Vagina (tissue), 2 donors: Measurements from ENCODE around the gene C12orf56. TPM values are rescaled to one million over a fixed set of nuclear protein-coding genes. Genes with fewer than 3 reads are reported as not detected.

Experiments used
- DNase-seq, 2 donors: peaks; one replicate each; pipeline ENCODE4 v3.0.0-alpha.2; 2017; ENCODE audit errors: extremely low spot score in 2 of 2
- H3K27ac ChIP-seq: fragments of 200-600 bp; sonication (generic); one replicate; pipeline ENCODE4 v1.5.1; 2019
- H3K27me3 ChIP-seq: fragments of 200-600 bp; sonication (generic); one replicate; pipeline ENCODE4 v1.5.1; 2019
- H3K36me3 ChIP-seq, 2 donors: fragments of 200-600 bp; sonication (generic); one replicate each; pipeline ENCODE4 v1.5.1; 2017 to 2019
- H3K4me1 ChIP-seq: fragments of 200-600 bp; sonication (generic); one replicate; pipeline ENCODE4 v1.5.1; 2019
- H3K4me3 ChIP-seq, 2 donors: fragments of 200-600 bp; sonication (generic); 1 replicate in 1 of 2; 2 replicates in 1 of 2; pipeline ENCODE4 v1.5.1; 2016 to 2019
- H3K9me3 ChIP-seq: fragments of 200-600 bp; sonication (generic); one replicate; pipeline ENCODE4 v1.5.1; 2019
- POLR2A ChIP-seq, 2 donors: fragments of 450-650 bp; IDR thresholded peaks; one replicate each; pipeline ENCODE4 v1.6.1; 2017; ENCODE audit warnings: antibody characterized with exemption in 2 of 2, mild to moderate bottlenecking in 2 of 2, moderate library complexity in 2 of 2
- POLR2AphosphoS5 ChIP-seq, 2 donors: sonication (generic); formaldehyde crosslinking; IDR thresholded peaks; one replicate each; pipeline ENCODE4 v1.9.0; 2017; ENCODE audit warnings: antibody characterized with exemption in 2 of 2, mild to moderate bottlenecking in 2 of 2, low read depth in 1 of 2; ENCODE audit not compliant: insufficient read depth in 1 of 2
- intact Hi-C: fragments of 100-400 bp; cut with DNase I; formaldehyde crosslinking; loops from one replicate; pipeline ENCODE4 v1.15.1; 2023
- total RNA-seq: library from RNA; depleted of rRNA; stranded (reverse); fragments of >200 nt; gene quantifications from one replicate; pipeline ENCODE4 v1.2.3, GENCODE V29; 2016
- TF ChIP-seq, protein P1 (sequence below), 3 experiments: fragments of 450-650 bp in 2 of 3; fragments of 200-600 bp in 1 of 3; sonication (generic) in 1 of 3; IDR thresholded peaks; one replicate each; pipeline ENCODE4 v1.5.1; 2017 to 2019; ENCODE audit warnings: antibody characterized with exemption in 3 of 3, mild to moderate bottlenecking in 2 of 3, moderate library complexity in 2 of 3

C12orf56 gene
- total RNA-seq, 1 donor from 2014 or later = 7.4 TPM

DNA sequence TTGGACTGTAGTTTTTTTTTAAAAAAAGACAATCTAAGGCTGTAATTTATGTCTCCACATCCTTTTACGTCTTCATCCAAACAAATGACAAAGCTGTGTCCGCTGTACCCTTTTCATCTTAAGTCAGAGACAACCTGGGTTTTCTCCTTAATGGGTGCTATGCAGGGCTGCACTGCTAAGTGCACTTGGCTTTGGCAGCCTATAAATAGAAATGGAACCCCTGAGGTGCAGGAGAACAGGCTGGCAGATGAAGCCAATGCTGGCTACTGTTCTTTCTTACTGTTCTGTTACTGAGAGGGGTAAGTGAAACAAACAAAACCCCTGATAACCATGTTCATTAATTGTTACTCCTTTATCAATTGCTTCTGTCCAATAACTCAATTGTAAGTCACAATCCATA is 121.4 kb downstream of the C12orf56 start:
- Histone ChIP-seq H3K4me3 (no peak overlapping the region), H3K27ac (no peak overlapping the region), H3K36me3 (no peaks in the 10 kb centered on the region), H3K27me3 (no peaks in the 10 kb centered on the region), H3K4me1 (no peaks in the 10 kb centered on the region), H3K9me3 (no peaks in the 10 kb centered on the region)
- TF ChIP-seq, protein P1, sequence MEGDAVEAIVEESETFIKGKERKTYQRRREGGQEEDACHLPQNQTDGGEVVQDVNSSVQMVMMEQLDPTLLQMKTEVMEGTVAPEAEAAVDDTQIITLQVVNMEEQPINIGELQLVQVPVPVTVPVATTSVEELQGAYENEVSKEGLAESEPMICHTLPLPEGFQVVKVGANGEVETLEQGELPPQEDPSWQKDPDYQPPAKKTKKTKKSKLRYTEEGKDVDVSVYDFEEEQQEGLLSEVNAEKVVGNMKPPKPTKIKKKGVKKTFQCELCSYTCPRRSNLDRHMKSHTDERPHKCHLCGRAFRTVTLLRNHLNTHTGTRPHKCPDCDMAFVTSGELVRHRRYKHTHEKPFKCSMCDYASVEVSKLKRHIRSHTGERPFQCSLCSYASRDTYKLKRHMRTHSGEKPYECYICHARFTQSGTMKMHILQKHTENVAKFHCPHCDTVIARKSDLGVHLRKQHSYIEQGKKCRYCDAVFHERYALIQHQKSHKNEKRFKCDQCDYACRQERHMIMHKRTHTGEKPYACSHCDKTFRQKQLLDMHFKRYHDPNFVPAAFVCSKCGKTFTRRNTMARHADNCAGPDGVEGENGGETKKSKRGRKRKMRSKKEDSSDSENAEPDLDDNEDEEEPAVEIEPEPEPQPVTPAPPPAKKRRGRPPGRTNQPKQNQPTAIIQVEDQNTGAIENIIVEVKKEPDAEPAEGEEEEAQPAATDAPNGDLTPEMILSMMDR (IDR thresholded peaks at IDR 0.05) = no peak
- TF ChIP-seq POLR2AphosphoS5 (IDR thresholded peaks at IDR 0.05; ENCODE audit: insufficient read depth in 1 of 2, low read depth in 1 of 2) (no peak), POLR2A (IDR thresholded peaks at IDR 0.05) (no peak)
- no peak for DNase-seq
- intact Hi-C loops = no loop called here

DNA sequence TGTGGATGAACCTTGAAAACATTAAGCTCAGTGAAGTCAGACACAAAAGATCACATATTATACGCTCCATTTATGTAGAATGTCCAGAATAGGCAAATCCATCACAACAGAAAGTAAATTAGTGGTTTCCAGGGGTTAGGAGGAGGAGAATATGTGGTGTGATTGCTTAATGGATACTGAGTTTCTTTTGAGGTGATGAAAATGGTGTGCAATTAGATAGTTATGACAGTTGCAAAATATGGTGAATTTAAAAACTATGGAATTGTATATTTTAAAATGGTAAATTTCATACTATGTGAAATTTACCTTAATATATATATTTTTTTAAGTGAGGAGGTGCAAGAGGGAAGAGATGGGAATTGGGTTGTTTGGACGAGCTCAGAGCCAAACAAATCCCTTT is 122.1 kb downstream of the C12orf56 start:
- no peaks in the 10 kb centered on the region for H3K36me3 ChIP-seq
- H3K9me3 ChIP-seq = no peaks in the 10 kb centered on the region
- no peaks in the 10 kb centered on the region for H3K4me1 ChIP-seq
- no peak overlapping the region for H3K27ac ChIP-seq
- H3K4me3 ChIP-seq = no peak overlapping the region
- no peak for DNase-seq
- H3K27me3 ChIP-seq = no peaks in the 10 kb centered on the region
- TF ChIP-seq POLR2A (IDR thresholded peaks at IDR 0.05) (no peak), POLR2AphosphoS5 (IDR thresholded peaks at IDR 0.05; ENCODE audit: insufficient read depth in 1 of 2, low read depth in 1 of 2) (no peak)
- TF ChIP-seq, protein P1 (IDR thresholded peaks at IDR 0.05) = no peak
- intact Hi-C loops = no loop called here

DNA sequence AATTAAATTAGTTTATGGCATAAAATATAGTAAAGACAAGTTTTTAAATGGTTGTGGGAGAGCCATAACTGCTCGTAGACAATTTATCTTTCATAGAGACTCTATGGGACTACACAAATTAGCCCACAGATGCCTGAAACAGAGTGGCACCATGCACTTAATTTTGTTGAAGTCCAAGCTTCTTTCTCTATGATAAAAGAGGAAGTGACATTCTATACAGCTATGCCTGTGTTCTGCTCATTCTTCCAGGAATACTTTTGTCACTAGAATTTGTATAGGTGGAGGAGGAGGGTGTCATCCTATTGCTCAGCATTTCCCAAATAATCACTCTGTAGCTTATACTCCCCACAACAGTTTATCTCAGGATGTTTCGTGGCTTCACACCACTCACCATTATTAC is 124.7 kb downstream of the C12orf56 start:
- TF ChIP-seq, protein P1 (IDR thresholded peaks at IDR 0.05) = no peak
- no peak for TF ChIP-seq POLR2A (IDR thresholded peaks at IDR 0.05)
- TF ChIP-seq POLR2AphosphoS5 (IDR thresholded peaks at IDR 0.05; ENCODE audit: insufficient read depth in 1 of 2, low read depth in 1 of 2) = no peak
- intact Hi-C loops = no loop called here
- Histone ChIP-seq H3K4me1 (no peaks in the 10 kb centered on the region), H3K9me3 (no peaks in the 10 kb centered on the region), H3K27ac (no peak overlapping the region), H3K27me3 (no peaks in the 10 kb centered on the region), H3K36me3 (no peaks in the 10 kb centered on the region), H3K4me3 (no peak overlapping the region)
- DNase-seq = no peak

DNA sequence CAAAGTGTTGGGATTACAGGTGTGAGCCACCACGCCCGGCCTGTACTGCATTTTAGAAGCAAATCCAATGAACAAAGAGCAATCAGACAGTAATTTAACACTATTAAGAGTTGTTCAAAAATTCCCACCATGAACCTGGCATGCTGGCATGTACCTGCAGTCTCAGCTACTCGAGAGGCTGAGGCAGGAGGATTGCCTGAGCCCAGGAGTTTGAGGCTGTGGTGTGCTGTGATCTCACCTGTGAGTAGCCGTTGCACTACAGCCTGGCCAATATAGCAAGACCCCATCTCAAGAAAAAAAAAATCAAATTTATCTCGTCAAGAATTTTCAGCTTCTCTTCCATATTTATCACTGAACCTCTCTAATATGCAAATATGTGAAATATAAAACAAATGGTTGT is 128.7 kb downstream of the C12orf56 start:
- H3K9me3 ChIP-seq = no peaks in the 10 kb centered on the region
- no peaks in the 10 kb centered on the region for H3K27me3 ChIP-seq
- H3K4me1 ChIP-seq = no peaks in the 10 kb centered on the region
- TF ChIP-seq POLR2A (IDR thresholded peaks at IDR 0.05) (no peak), POLR2AphosphoS5 (IDR thresholded peaks at IDR 0.05; ENCODE audit: insufficient read depth in 1 of 2, low read depth in 1 of 2) (no peak)
- TF ChIP-seq, protein P1 (IDR thresholded peaks at IDR 0.05) = no peak
- H3K36me3 ChIP-seq = no peaks in the 10 kb centered on the region
- DNase-seq = no peak
- no peak overlapping the region for H3K27ac ChIP-seq
- intact Hi-C loops = no loop called here
- H3K4me3 ChIP-seq = no peak overlapping the region

DNA sequence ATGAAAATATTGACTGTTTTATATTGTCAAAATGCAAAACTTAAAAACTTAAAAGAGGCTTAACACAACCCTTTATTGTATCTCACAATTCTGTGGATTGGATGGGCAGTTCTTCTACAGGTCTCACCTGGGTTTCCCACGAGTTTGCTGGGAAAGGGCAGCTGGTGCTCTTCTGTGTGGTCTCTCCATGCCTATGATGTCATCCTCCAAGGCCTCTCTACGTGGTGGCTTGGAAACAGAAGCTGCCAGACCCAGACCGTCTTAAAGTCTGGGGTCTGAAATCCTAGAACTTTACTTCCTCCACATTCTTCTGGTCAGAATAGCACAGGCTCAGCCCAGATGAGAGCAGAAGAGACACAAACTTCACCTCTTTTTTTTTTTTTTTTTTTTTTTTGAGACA is 132.0 kb downstream of the C12orf56 start:
- H3K27ac ChIP-seq = no peak overlapping the region
- H3K9me3 ChIP-seq = no peaks in the 10 kb centered on the region
- H3K36me3 ChIP-seq = no peaks in the 10 kb centered on the region
- no peaks in the 10 kb centered on the region for H3K27me3 ChIP-seq
- intact Hi-C loops = no loop called here
- TF ChIP-seq, protein P1 (IDR thresholded peaks at IDR 0.05) = no peak
- TF ChIP-seq POLR2AphosphoS5 (IDR thresholded peaks at IDR 0.05; ENCODE audit: insufficient read depth in 1 of 2, low read depth in 1 of 2) (no peak), POLR2A (IDR thresholded peaks at IDR 0.05) (no peak)
- no peak overlapping the region for H3K4me3 ChIP-seq
- no peaks in the 10 kb centered on the region for H3K4me1 ChIP-seq
- no peak for DNase-seq
